ENCODE results near the gene LINC00305. TPM values are rescaled to one million over a fixed set of nuclear protein-coding genes. Genes with fewer than 3 reads are reported as not detected.
A peak's percentile ranks its signal among the peaks of the same experiment; 100 is the strongest.

LINC00305 gene
- total and polyA plus RNA-seq, 4 donors, result 2.9 TPM; not detected in 3

- no peak overlapping the region for H3K4me3 ChIP-seq (ENCODE audit: low read depth, low read length)
- H3K4me1 ChIP-seq (ENCODE audit: control insufficient read depth, insufficient read depth, low read length), result no peaks in the 10 kb centered on the region
- H3K36me3 ChIP-seq (ENCODE audit: control insufficient read depth, insufficient read depth, low read length), result no peaks in the 10 kb centered on the region
- no peak for DNase-seq (ENCODE audit: low read depth in 4 of 6, low spot score in 6 of 6)
- H3K9me3 ChIP-seq (ENCODE audit: control insufficient read depth, insufficient read depth, low read length), result peaks cover under 1% of the 10 kb centered on the region
- H3K27ac ChIP-seq (ENCODE audit: low read depth, low read length), result no peak overlapping the region
- H3K27me3 ChIP-seq (ENCODE audit: control insufficient read depth, insufficient read depth, low read length), result no peaks in the 10 kb centered on the region
These were observed 18.6 kb upstream of the LINC00305 start for GRCh38 chr18:64167408-64167925.

GRCh38 chr18:64165906-64166305 is 17.0 kb upstream of the LINC00305 start:
- H3K27me3 ChIP-seq (ENCODE audit: control insufficient read depth, insufficient read depth, low read length), result no peaks in the 10 kb centered on the region
- H3K9me3 ChIP-seq (ENCODE audit: control insufficient read depth, insufficient read depth, low read length), result no peaks in the 10 kb centered on the region
- no peak overlapping the region for H3K4me3 ChIP-seq (ENCODE audit: low read depth, low read length)
- DNase-seq (ENCODE audit: low read depth in 4 of 6, low spot score in 6 of 6), result peak in 1 of 6 donors; percentile 79
- H3K27ac ChIP-seq (ENCODE audit: low read depth, low read length), result no peak overlapping the region
- H3K4me1 ChIP-seq (ENCODE audit: control insufficient read depth, insufficient read depth, low read length), result no peaks in the 10 kb centered on the region
- WGBS (ENCODE audit: insufficient coverage), result no CpG with 5 or more reads among the region's 2 CpGs
- H3K36me3 ChIP-seq (ENCODE audit: control insufficient read depth, insufficient read depth, low read length), result no peaks in the 10 kb centered on the region

GRCh38 chr18:64164883-64165282 is 16.0 kb upstream of the LINC00305 start:
- H3K4me1 ChIP-seq (ENCODE audit: control insufficient read depth, insufficient read depth, low read length), result no peaks in the 10 kb centered on the region
- no peaks in the 10 kb centered on the region for H3K27me3 ChIP-seq (ENCODE audit: control insufficient read depth, insufficient read depth, low read length)
- H3K9me3 ChIP-seq (ENCODE audit: control insufficient read depth, insufficient read depth, low read length), result no peaks in the 10 kb centered on the region
- no peak overlapping the region for H3K27ac ChIP-seq (ENCODE audit: low read depth, low read length)
- H3K36me3 ChIP-seq (ENCODE audit: control insufficient read depth, insufficient read depth, low read length), result no peaks in the 10 kb centered on the region
- WGBS (ENCODE audit: insufficient coverage), result 94% methylated on average over 2 of the region's 4 CpGs
- DNase-seq (ENCODE audit: low read depth in 4 of 6, low spot score in 6 of 6), result no peak
- H3K4me3 ChIP-seq (ENCODE audit: low read depth, low read length), result no peak overlapping the region

GRCh38 chr18:64149916-64150438 is 1.1 kb upstream of the LINC00305 start:
- Histone ChIP-seq H3K27me3 (ENCODE audit: control insufficient read depth, insufficient read depth, low read length) (no peaks in the 10 kb centered on the region), H3K36me3 (ENCODE audit: control insufficient read depth, insufficient read depth, low read length) (no peaks in the 10 kb centered on the region), H3K4me3 (ENCODE audit: low read depth, low read length) (no peak overlapping the region), H3K9me3 (ENCODE audit: control insufficient read depth, insufficient read depth, low read length) (no peaks in the 10 kb centered on the region), H3K27ac (ENCODE audit: low read depth, low read length) (no peak overlapping the region), H3K4me1 (ENCODE audit: control insufficient read depth, insufficient read depth, low read length) (no peaks in the 10 kb centered on the region)
- peak in 1 of 6 donors; percentile 77 for DNase-seq (ENCODE audit: low read depth in 4 of 6, low spot score in 6 of 6)
- WGBS (ENCODE audit: insufficient coverage), result 71% methylated on average over 9 of the region's 11 CpGs

GRCh38 chr18:64142904-64143303 is 6.0 kb downstream of the LINC00305 start:
- H3K9me3 ChIP-seq (ENCODE audit: control insufficient read depth, insufficient read depth, low read length), result no peaks in the 10 kb centered on the region
- no peak overlapping the region for H3K4me3 ChIP-seq (ENCODE audit: low read depth, low read length)
- H3K36me3 ChIP-seq (ENCODE audit: control insufficient read depth, insufficient read depth, low read length), result no peaks in the 10 kb centered on the region
- WGBS (ENCODE audit: insufficient coverage), result no CpG with 5 or more reads among the region's 1 CpG
- no peak for DNase-seq (ENCODE audit: low read depth in 4 of 6, low spot score in 6 of 6)
- H3K27ac ChIP-seq (ENCODE audit: low read depth, low read length), result no peak overlapping the region
- H3K27me3 ChIP-seq (ENCODE audit: control insufficient read depth, insufficient read depth, low read length), result no peaks in the 10 kb centered on the region
- H3K4me1 ChIP-seq (ENCODE audit: control insufficient read depth, insufficient read depth, low read length), result no peaks in the 10 kb centered on the region

GRCh38 chr18:64137914-64138313 is 11.0 kb downstream of the LINC00305 start:
- DNase-seq (ENCODE audit: low read depth in 4 of 6, low spot score in 6 of 6), result no peak
- WGBS (ENCODE audit: insufficient coverage), result no CpG with 5 or more reads among the region's 1 CpG
- H3K27ac ChIP-seq (ENCODE audit: low read depth, low read length), result no peak overlapping the region
- H3K4me3 ChIP-seq (ENCODE audit: low read depth, low read length), result no peak overlapping the region
- H3K27me3 ChIP-seq (ENCODE audit: control insufficient read depth, insufficient read depth, low read length), result no peaks in the 10 kb centered on the region
- no peaks in the 10 kb centered on the region for H3K9me3 ChIP-seq (ENCODE audit: control insufficient read depth, insufficient read depth, low read length)
- H3K4me1 ChIP-seq (ENCODE audit: control insufficient read depth, insufficient read depth, low read length), result no peaks in the 10 kb centered on the region
- H3K36me3 ChIP-seq (ENCODE audit: control insufficient read depth, insufficient read depth, low read length), result no peaks in the 10 kb centered on the region

- Histone ChIP-seq H3K36me3 (ENCODE audit: control insufficient read depth, insufficient read depth, low read length) (no peaks in the 10 kb centered on the region), H3K27me3 (ENCODE audit: control insufficient read depth, insufficient read depth, low read length) (no peaks in the 10 kb centered on the region), H3K9me3 (ENCODE audit: control insufficient read depth, insufficient read depth, low read length) (no peaks in the 10 kb centered on the region), H3K4me3 (ENCODE audit: low read depth, low read length) (no peak overlapping the region), H3K27ac (ENCODE audit: low read depth, low read length) (no peak overlapping the region), H3K4me1 (ENCODE audit: control insufficient read depth, insufficient read depth, low read length) (no peaks in the 10 kb centered on the region)
- DNase-seq (ENCODE audit: low read depth in 4 of 6, low spot score in 6 of 6), result no peak
- WGBS (ENCODE audit: insufficient coverage), result no CpG with 5 or more reads among the region's 6 CpGs
These were observed 14.7 kb downstream of the LINC00305 start for GRCh38 chr18:64134044-64134747.

- Histone ChIP-seq H3K27me3 (ENCODE audit: control insufficient read depth, insufficient read depth, low read length) (no peaks in the 10 kb centered on the region), H3K36me3 (ENCODE audit: control insufficient read depth, insufficient read depth, low read length) (no peaks in the 10 kb centered on the region), H3K9me3 (ENCODE audit: control insufficient read depth, insufficient read depth, low read length) (no peaks in the 10 kb centered on the region), H3K4me1 (ENCODE audit: control insufficient read depth, insufficient read depth, low read length) (no peaks in the 10 kb centered on the region), H3K4me3 (ENCODE audit: low read depth, low read length) (no peak overlapping the region), H3K27ac (ENCODE audit: low read depth, low read length) (no peak overlapping the region)
- DNase-seq (ENCODE audit: low read depth in 4 of 6, low spot score in 6 of 6), result no peak
- 83% methylated on average over 2 of the region's 2 CpGs for WGBS (ENCODE audit: insufficient coverage)
These were observed 16.0 kb downstream of the LINC00305 start for GRCh38 chr18:64132871-64133270.

- WGBS (ENCODE audit: insufficient coverage), result 89% methylated on average over 1 of the region's 2 CpGs
- no peak overlapping the region for H3K27ac ChIP-seq (ENCODE audit: low read depth, low read length)
These were observed 17.6 kb downstream of the LINC00305 start for GRCh38 chr18:64131314-64131713.

GRCh38 chr18:64127172-64127571 is 21.7 kb downstream of the LINC00305 start:
- Histone ChIP-seq H3K27ac (ENCODE audit: low read depth, low read length) (no peak overlapping the region), H3K4me1 (ENCODE audit: control insufficient read depth, insufficient read depth, low read length) (no peaks in the 10 kb centered on the region), H3K9me3 (ENCODE audit: control insufficient read depth, insufficient read depth, low read length) (no peaks in the 10 kb centered on the region), H3K4me3 (ENCODE audit: low read depth, low read length) (no peak overlapping the region), H3K36me3 (ENCODE audit: control insufficient read depth, insufficient read depth, low read length) (no peaks in the 10 kb centered on the region), H3K27me3 (ENCODE audit: control insufficient read depth, insufficient read depth, low read length) (no peaks in the 10 kb centered on the region)
- DNase-seq (ENCODE audit: low read depth in 4 of 6, low spot score in 6 of 6), result no peak
- 95% methylated on average over 2 of the region's 2 CpGs for WGBS (ENCODE audit: insufficient coverage)

More at GRCh38 chr18:64131314-64131713, 17.6 kb downstream of the LINC00305 start:
- no peaks in the 10 kb centered on the region for H3K36me3 ChIP-seq (ENCODE audit: control insufficient read depth, insufficient read depth, low read length)
- no peaks in the 10 kb centered on the region for H3K4me1 ChIP-seq (ENCODE audit: control insufficient read depth, insufficient read depth, low read length)
- H3K27me3 ChIP-seq (ENCODE audit: control insufficient read depth, insufficient read depth, low read length), result no peaks in the 10 kb centered on the region
- no peak for DNase-seq (ENCODE audit: low read depth in 4 of 6, low spot score in 6 of 6)
- no peak overlapping the region for H3K4me3 ChIP-seq (ENCODE audit: low read depth, low read length)
- H3K9me3 ChIP-seq (ENCODE audit: control insufficient read depth, insufficient read depth, low read length), result no peaks in the 10 kb centered on the region

Data from spinal cord (tissue), 10 donors.